Erythroblast (primary cell): ENCODE results near the gene KCTD7.
"Not testable (repeated sequence)": the region's sequence is repeated elsewhere in the genome, so short reads cannot be mapped to it uniquely, and the experiment has no call there.

Experiments used
- GATA1 ChIP-seq: IDR thresholded peaks from 2 replicates; pipeline ENCODE4 v1.6.1; 2011; ENCODE audit warnings: low read depth, mild to moderate bottlenecking, control low read depth, low read length, moderate library complexity
- POLR2A ChIP-seq: IDR thresholded peaks from 2 replicates; pipeline ENCODE4 v1.6.1; 2011; ENCODE audit warnings: mild to moderate bottlenecking, low read length

GRCh38 chr7:66683094-66683769 is 54.6 kb downstream of the KCTD7 start:
- not testable (repeated sequence) for TF ChIP-seq POLR2A, GATA1
